ENCODE results near the gene ING5.

GRCh38 chr2:241690202-241690717 lies 11.6 kb upstream of the ING5 start:
- TF ChIP-seq, protein P1, sequence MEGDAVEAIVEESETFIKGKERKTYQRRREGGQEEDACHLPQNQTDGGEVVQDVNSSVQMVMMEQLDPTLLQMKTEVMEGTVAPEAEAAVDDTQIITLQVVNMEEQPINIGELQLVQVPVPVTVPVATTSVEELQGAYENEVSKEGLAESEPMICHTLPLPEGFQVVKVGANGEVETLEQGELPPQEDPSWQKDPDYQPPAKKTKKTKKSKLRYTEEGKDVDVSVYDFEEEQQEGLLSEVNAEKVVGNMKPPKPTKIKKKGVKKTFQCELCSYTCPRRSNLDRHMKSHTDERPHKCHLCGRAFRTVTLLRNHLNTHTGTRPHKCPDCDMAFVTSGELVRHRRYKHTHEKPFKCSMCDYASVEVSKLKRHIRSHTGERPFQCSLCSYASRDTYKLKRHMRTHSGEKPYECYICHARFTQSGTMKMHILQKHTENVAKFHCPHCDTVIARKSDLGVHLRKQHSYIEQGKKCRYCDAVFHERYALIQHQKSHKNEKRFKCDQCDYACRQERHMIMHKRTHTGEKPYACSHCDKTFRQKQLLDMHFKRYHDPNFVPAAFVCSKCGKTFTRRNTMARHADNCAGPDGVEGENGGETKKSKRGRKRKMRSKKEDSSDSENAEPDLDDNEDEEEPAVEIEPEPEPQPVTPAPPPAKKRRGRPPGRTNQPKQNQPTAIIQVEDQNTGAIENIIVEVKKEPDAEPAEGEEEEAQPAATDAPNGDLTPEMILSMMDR (IDR thresholded peaks at IDR 0.05), result no peak
- no peak for TF ChIP-seq POLR2AphosphoS5 (IDR thresholded peaks at IDR 0.05)
- TF ChIP-seq POLR2A (IDR thresholded peaks at IDR 0.05), result no peak
- TF ChIP-seq EP300 (IDR thresholded peaks at IDR 0.05), result no peak
